GM04503 (cell line): ENCODE data around the gene GPR39.

Source experiments
- DNase-seq: peaks from one replicate; pipeline ENCODE4 v3.0.0-alpha.2; 2012; ENCODE audit warnings: low read depth

Gene GPR39

DNA sequence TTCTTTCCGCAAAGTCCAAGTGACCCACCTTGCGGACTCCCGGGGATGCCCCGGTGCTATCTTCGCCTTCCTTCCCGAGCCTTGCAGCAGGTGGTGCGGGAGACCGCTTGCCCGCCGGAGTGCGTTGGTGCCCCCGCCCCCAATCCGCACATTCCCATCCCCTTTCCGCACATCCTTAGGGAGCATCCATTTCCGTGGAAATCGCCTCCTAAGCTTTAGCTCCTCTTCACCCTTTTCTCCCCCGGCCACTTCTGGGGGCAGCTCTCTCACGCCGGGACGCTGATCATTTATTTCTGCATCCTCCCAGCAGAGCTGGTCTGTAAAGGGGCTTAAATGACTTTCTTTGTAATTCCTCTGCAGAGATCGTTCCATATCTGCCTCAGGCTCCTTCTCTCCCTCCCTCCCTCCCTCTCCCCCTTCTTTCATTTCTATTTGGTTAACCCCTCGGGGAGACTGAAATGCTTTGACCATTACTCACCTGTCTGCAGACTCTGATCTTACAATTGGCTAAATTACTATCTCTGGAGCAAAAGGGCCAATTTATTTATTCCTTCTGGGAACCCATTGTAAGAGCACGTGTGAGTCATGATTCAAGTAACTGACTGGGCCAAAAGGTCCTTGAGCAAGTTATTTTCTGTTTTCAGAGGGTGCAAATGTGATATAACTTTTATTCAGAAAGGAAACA, 254.7 kb downstream of the GPR39 start:
- DNase-seq: no peak

GRCh38 chr2:132676999-132677398, 260.4 kb downstream of the GPR39 start:
- no peak for DNase-seq

DNA sequence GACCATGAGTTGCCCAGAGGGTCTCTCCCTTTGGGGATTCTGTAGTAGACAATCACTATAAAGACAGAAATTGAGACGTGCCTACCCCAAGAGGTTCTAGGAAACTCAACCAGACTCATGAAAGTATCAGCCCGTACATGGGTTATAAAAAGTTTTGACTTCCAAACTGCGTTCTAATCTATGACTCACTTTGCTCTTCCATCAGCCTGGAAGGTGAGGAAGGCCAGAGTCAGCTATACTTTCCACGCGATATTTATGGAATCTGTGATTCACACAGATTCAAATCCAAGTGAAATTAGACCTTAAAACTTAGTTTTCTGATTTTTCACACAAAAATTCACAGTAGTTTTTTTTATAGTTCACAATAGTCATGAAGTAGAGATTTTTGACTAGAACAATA, 261.1 kb downstream of the GPR39 start:
- no peak for DNase-seq

GRCh38 chr2:132678483-132678882, 261.9 kb downstream of the GPR39 start:
- DNase-seq: no peak

- DNase-seq: no peak
Observed at GRCh38 chr2:132680544-132680943, 263.9 kb downstream of the GPR39 start.

GRCh38 chr2:132681766-132682165, 265.2 kb downstream of the GPR39 start:
- no peak for DNase-seq

GRCh38 chr2:132690664-132691303, 274.2 kb downstream of the GPR39 start:
- no peak for DNase-seq

- no peak for DNase-seq
Observed at GRCh38 chr2:132691556-132691955, 275.0 kb downstream of the GPR39 start.

DNA sequence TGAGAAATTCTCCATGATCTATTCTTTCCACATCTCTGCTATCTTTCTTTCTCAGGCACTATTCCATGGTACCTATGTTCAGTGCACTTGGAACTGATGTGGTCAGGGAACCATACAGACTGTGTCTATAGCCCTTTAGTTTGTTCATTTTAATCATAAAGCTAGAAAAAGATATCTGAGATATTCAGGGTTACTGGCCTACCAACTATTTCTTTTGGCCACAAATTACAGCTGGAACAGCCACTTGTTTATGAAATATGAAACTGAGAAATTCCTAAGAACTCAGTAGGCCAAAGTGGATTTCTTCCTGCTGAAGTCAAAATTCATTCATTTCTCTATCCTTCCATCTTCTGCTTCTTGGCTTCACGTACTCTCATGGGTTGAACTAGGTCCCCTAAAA, 276.2 kb downstream of the GPR39 start:
- DNase-seq: no peak
